OCI-LY7 (cell line): ENCODE results near the gene IKZF3. TPM values are rescaled to one million over a fixed set of nuclear protein-coding genes. Genes with fewer than 3 reads are reported as not detected.

Source experiments
- BruUV-seq: library from RNA; stranded (reverse); fragments of 400-500 nt; replicated peaks from 2 replicates; lab custom pipeline; 2021; lab: Mats Ljungman, UMichigan
- CTCF ChIA-PET: fragments of 300-600 bp; sonication (Branson Sonifier 250); formaldehyde crosslinking; loops from one replicate; lab custom pipeline; 2022; ENCODE audit warnings: antibody characterized with exemption; ENCODE audit not compliant: unreplicated experiment; lab: Charles Lee
- POLR2A ChIA-PET: fragments of 300-600 bp; sonication (Branson Sonifier 250); formaldehyde crosslinking; loops from one replicate; lab custom pipeline; 2022; ENCODE audit warnings: antibody characterized with exemption; lab: Charles Lee
- DNase-seq: peaks from one replicate; pipeline ENCODE4 v3.0.0-alpha.2; 2015; ENCODE audit warnings: low spot score
- H2AFZ ChIP-seq: fragments of 200-600 bp; sonication (generic), shearing (Covaris generic); 2 replicates; pipeline ENCODE4 v1.6.1; 2014; ENCODE audit warnings: mild to moderate bottlenecking, antibody characterized with exemption, low read length, moderate library complexity
- H3K27ac ChIP-seq: fragments of 200-600 bp; sonication (generic); 2 replicates; pipeline ENCODE4 v1.5.1; 2014; ENCODE audit warnings: mixed run types, low read depth, mild to moderate bottlenecking, moderate library complexity, low read length, inconsistent platforms; ENCODE audit not compliant: poor library complexity, severe bottlenecking
- H3K36me3 ChIP-seq: fragments of 200-600 bp; sonication (generic); 2 replicates; pipeline ENCODE4 v1.6.1; 2014; ENCODE audit warnings: mild to moderate bottlenecking, antibody characterized with exemption, low read length, moderate library complexity, mixed read lengths; ENCODE audit not compliant: insufficient read depth
- H3K4me1 ChIP-seq: fragments of 200-600 bp; sonication (generic); 2 replicates; pipeline ENCODE4 v1.5.1; 2014; ENCODE audit warnings: mild to moderate bottlenecking, low read length; ENCODE audit not compliant: insufficient read depth, poor library complexity, severe bottlenecking
- H3K4me2 ChIP-seq: fragments of 200-600 bp; sonication (generic); 2 replicates; pipeline ENCODE4 v1.6.1; 2014; ENCODE audit warnings: mild to moderate bottlenecking, low read length
- H3K4me3 ChIP-seq: fragments of 200-600 bp; sonication (generic); 2 replicates; pipeline ENCODE4 v1.5.1; 2014; ENCODE audit warnings: mild to moderate bottlenecking, low read depth, low read length; ENCODE audit not compliant: poor library complexity, severe bottlenecking
- H3K79me2 ChIP-seq: fragments of 200-600 bp; sonication (generic); 2 replicates; pipeline ENCODE4 v1.6.1; 2016; ENCODE audit warnings: low read depth, mild to moderate bottlenecking, low read length, moderate library complexity, mixed read lengths; ENCODE audit not compliant: insufficient read depth
- H3K9me2 ChIP-seq: fragments of 200-600 bp; sonication (generic); 2 replicates; pipeline ENCODE4 v1.6.1; 2016; ENCODE audit warnings: mild to moderate bottlenecking, low read length, mixed read lengths; ENCODE audit not compliant: insufficient read depth
- H3K9me3 ChIP-seq: fragments of 200-600 bp; sonication (generic); 2 replicates; pipeline ENCODE4 v1.6.1; 2014; ENCODE audit warnings: mild to moderate bottlenecking, mixed run types, low read length, mixed read lengths
- H4K20me1 ChIP-seq: fragments of 200-600 bp; sonication (generic); 2 replicates; pipeline ENCODE4 v1.6.1; 2014; ENCODE audit warnings: mild to moderate bottlenecking, antibody characterized with exemption, low read length, moderate library complexity, mixed read lengths; ENCODE audit not compliant: insufficient read depth
- CTCF ChIP-seq: fragments of 200-600 bp; sonication (generic); conservative IDR thresholded peaks from 2 replicates; pipeline ENCODE4 v1.5.1; 2014; ENCODE audit warnings: mild to moderate bottlenecking, antibody characterized with exemption, low read length, moderate library complexity, mixed read lengths
- EZH2phosphoT487 ChIP-seq: fragments of 200-600 bp; sonication (generic); IDR thresholded peaks from 2 replicates; pipeline ENCODE4 v1.6.1; 2018; ENCODE audit warnings: low read depth, borderline replicate concordance, mild to moderate bottlenecking, mixed run types, antibody characterized with exemption, low read length, moderate library complexity, mixed read lengths
- intact Hi-C: fragments of 100-400 bp; cut with micrococcal nuclease; formaldehyde crosslinking; loops from one replicate; pipeline ENCODE4 v1.10.0; 2022; ENCODE audit not compliant: unreplicated experiment
- total RNA-seq, 2 experiments: library from RNA; depleted of rRNA in 1 of 2; stranded (reverse); fragments of >200 nt in 1 of 2; shearing (Covaris generic) in 1 of 2; gene quantifications; 2 replicates each; pipeline ENCODE4 v1.2.3, GENCODE V29; 2014 to 2022

Gene IKZF3
- total RNA-seq, 2 experiments from 2014 or later = 54.7 to 134 TPM

GRCh38 chr17:39737760-39738567 lies 126.1 kb downstream of the IKZF3 start, which contains the start of gene GRB7:
GRB7 (plus strand) TSS chr17:39737938; CDS start chr17:39742302, 4,364 bp downstream.
- CTCF ChIA-PET = no interaction called here
- Histone ChIP-seq H3K4me3 (no peak within 1 kb of the TSS), H3K9me2 (no peaks in the 10 kb centered on the region), H3K4me1 (peaks cover 32% of the 10 kb centered on the region), H3K4me2 (peak within 1 kb of the TSS; percentile 34), H3K27ac (no peak within 1 kb of the TSS), H2AFZ (peak within 1 kb of the TSS; percentile 37; the same call in 1 of the 2 replicates), H4K20me1 (no peaks in the 10 kb centered on the region), H3K79me2 (no peaks in the 10 kb centered on the region), H3K9me3 (no peaks in the 10 kb centered on the region), H3K36me3 (no peaks in the 10 kb centered on the region)
- POLR2A ChIA-PET = no interaction called here
- no peak for DNase-seq
- TF ChIP-seq EZH2phosphoT487 = no peak
- TF ChIP-seq CTCF = no peak
- no TSS peak for BruUV-seq
- intact Hi-C loops = no loop called here

GRCh38 chr17:39737206-39737759 lies 126.8 kb downstream of the IKZF3 start:
- H4K20me1 ChIP-seq = no peaks in the 10 kb centered on the region

More at GRCh38 chr17:39737206-39737759, 126.8 kb downstream of the IKZF3 start:
- Histone ChIP-seq H2AFZ (no peak overlapping the region), H3K27ac (no peak overlapping the region), H3K4me2 (no peak overlapping the region), H3K4me3 (no peak overlapping the region), H3K4me1 (peaks cover 32% of the 10 kb centered on the region), H3K9me2 (no peaks in the 10 kb centered on the region), H3K79me2 (no peaks in the 10 kb centered on the region), H3K9me3 (no peaks in the 10 kb centered on the region), H3K36me3 (no peaks in the 10 kb centered on the region)
- intact Hi-C loops = no loop called here
- ChIA-PET POLR2A (interaction anchor here (0.7 kb wide), 1 partner anchor 98 kb away, joined by 8 read pairs; no protein-coding TSS in a partner anchor), CTCF (no interaction called here)
- BruUV-seq = no TSS peak
- no peak for TF ChIP-seq CTCF
- TF ChIP-seq EZH2phosphoT487 = no peak
- DNase-seq = no peak
